DND-41 (cell line): ENCODE measurements around the gene CSRP3.

Experiments used
- ATAC-seq: fragments of 200-7000 bp; cut with Tn5 transposase; 3 replicates; pipeline ENCODE4 v1.9.1; 2021; ENCODE audit warnings: low read depth; ENCODE audit not compliant: insufficient read depth
- DNase-seq: peaks from one replicate; pipeline ENCODE4 v3.0.0-alpha.2; 2020
- H2AFZ ChIP-seq: 2 replicates; pipeline ENCODE4 v1.6.0; 2012; ENCODE audit warnings: low read depth, low read length
- H3K27ac ChIP-seq: 2 replicates; pipeline ENCODE4 v1.5.1; 2012; ENCODE audit warnings: low read length, inconsistent platforms
- H3K27me3 ChIP-seq: fragments of 200-600 bp; sonication (generic); 2 replicates; pipeline ENCODE4 v1.6.0; 2012; ENCODE audit warnings: low read length, mild to moderate bottlenecking, inconsistent platforms; ENCODE audit not compliant: insufficient read depth, poor library complexity
- H3K36me3 ChIP-seq: 2 replicates; pipeline ENCODE4 v1.5.1; 2012; ENCODE audit warnings: low read length, inconsistent platforms; ENCODE audit not compliant: insufficient read depth
- H3K4me1 ChIP-seq: 2 replicates; pipeline ENCODE4 v1.5.1; 2012; ENCODE audit warnings: mild to moderate bottlenecking, low read length; ENCODE audit not compliant: insufficient read depth
- H3K4me2 ChIP-seq: 2 replicates; pipeline ENCODE4 v1.6.0; 2012; ENCODE audit warnings: mild to moderate bottlenecking, moderate library complexity, low read length, inconsistent platforms; ENCODE audit not compliant: insufficient read depth
- H3K4me3 ChIP-seq, 2 experiments: fragments of 200-600 bp in 1 of 2; shearing (Covaris generic) in 1 of 2; 2 replicates each; pipeline ENCODE4 v1.5.1; 2012 to 2016; ENCODE audit warnings: inconsistent platforms in 2 of 2, low read length in 2 of 2, mild to moderate bottlenecking in 2 of 2, low read depth in 1 of 2, moderate library complexity in 1 of 2
- H3K79me2 ChIP-seq: 2 replicates; pipeline ENCODE4 v1.6.0; 2012; ENCODE audit warnings: low read length, inconsistent platforms; ENCODE audit not compliant: insufficient read depth
- H3K9ac ChIP-seq: 2 replicates; pipeline ENCODE4 v1.6.0; 2012; ENCODE audit warnings: low read depth, mild to moderate bottlenecking, inconsistent platforms, low read length, moderate library complexity
- H3K9me3 ChIP-seq: 2 replicates; pipeline ENCODE4 v1.5.1; 2012; ENCODE audit warnings: low read length, moderate library complexity, mild to moderate bottlenecking, inconsistent platforms; ENCODE audit not compliant: insufficient read depth, severe bottlenecking
- H4K20me1 ChIP-seq: 2 replicates; pipeline ENCODE4 v1.6.0; 2012; ENCODE audit warnings: low read length; ENCODE audit not compliant: insufficient read depth
- CTCF ChIP-seq: IDR thresholded peaks from 2 replicates; pipeline ENCODE4 v1.5.1; 2012; ENCODE audit warnings: borderline replicate concordance, low read length, moderate library complexity, mild to moderate bottlenecking; ENCODE audit not compliant: poor library complexity, severe bottlenecking; ENCODE audit errors: extremely low read depth
- EZH2 ChIP-seq: IDR thresholded peaks from 3 replicates; pipeline ENCODE4 v1.6.1; 2012; ENCODE audit warnings: borderline replicate concordance, low read depth, mild to moderate bottlenecking, moderate library complexity, low read length, inconsistent platforms; ENCODE audit not compliant: severe bottlenecking

The CSRP3 gene

GRCh38 chr11:19201737-19202605, at the start of gene CSRP3:
Gene CSRP3, minus strand, starts transcription at chr11:19201983. Its CDS starts 9,535 bp downstream, at chr11:19192448.
- Histone ChIP-seq H3K79me2 (no peaks in the 10 kb centered on the region), H3K4me1 (no peaks in the 10 kb centered on the region), H4K20me1 (no peaks in the 10 kb centered on the region), H3K27me3 (peaks cover 7% of the 10 kb centered on the region), H3K9me3 (no peaks in the 10 kb centered on the region), H3K9ac (no peak within 1 kb of the TSS), H3K4me2 (no peak within 1 kb of the TSS), H3K27ac (no peak within 1 kb of the TSS), H2AFZ (no peak within 1 kb of the TSS), H3K4me3 (no peak within 1 kb of the TSS), H3K36me3 (no peaks in the 10 kb centered on the region)
- no peak for TF ChIP-seq EZH2
- ATAC-seq (no peak), DNase-seq (no peak)

GRCh38 chr11:19251577-19251976, 49.8 kb upstream of the CSRP3 start:
- Histone ChIP-seq H3K4me2 (no peak overlapping the region), H2AFZ (no peak overlapping the region), H3K4me1 (peaks cover 8% of the 10 kb centered on the region), H3K9ac (no peak overlapping the region), H3K79me2 (no peaks in the 10 kb centered on the region), H3K27ac (no peak overlapping the region), H3K36me3 (no peaks in the 10 kb centered on the region), H4K20me1 (no peaks in the 10 kb centered on the region), H3K4me3 (no peak overlapping the region), H3K27me3 (no peaks in the 10 kb centered on the region), H3K9me3 (no peaks in the 10 kb centered on the region)
- DNase-seq, result no peak
- TF ChIP-seq CTCF (no peak), EZH2 (no peak)
- ATAC-seq, result no peak

- Histone ChIP-seq H3K36me3 (no peaks in the 10 kb centered on the region), H3K9me3 (no peaks in the 10 kb centered on the region), H4K20me1 (no peaks in the 10 kb centered on the region), H3K4me1 (peaks cover 23% of the 10 kb centered on the region), H3K4me2 (no peak overlapping the region), H3K27me3 (no peaks in the 10 kb centered on the region), H3K4me3 (no peak overlapping the region), H3K79me2 (no peaks in the 10 kb centered on the region), H3K9ac (no peak overlapping the region), H2AFZ (no peak overlapping the region), H3K27ac (no peak overlapping the region)
- TF ChIP-seq EZH2 (no peak), CTCF (no peak)
- DNase-seq (no peak), ATAC-seq (no peak)
These were observed 45.0 kb upstream of the CSRP3 start for GRCh38 chr11:19246816-19247215.

GRCh38 chr11:19245351-19245750, 43.6 kb upstream of the CSRP3 start:
- H3K4me3 ChIP-seq, result no peak overlapping the region
- no peaks in the 10 kb centered on the region for H3K9me3 ChIP-seq
- ATAC-seq (no peak), DNase-seq (no peak)
- TF ChIP-seq CTCF (no peak), EZH2 (no peak)
- no peak overlapping the region for H3K27ac ChIP-seq
- no peaks in the 10 kb centered on the region for H3K27me3 ChIP-seq
- H4K20me1 ChIP-seq, result no peaks in the 10 kb centered on the region
- H3K79me2 ChIP-seq, result peaks cover 5% of the 10 kb centered on the region
- H3K9ac ChIP-seq, result no peak overlapping the region
- peaks cover 20% of the 10 kb centered on the region for H3K4me1 ChIP-seq
- peaks cover 1% of the 10 kb centered on the region; the same call in 1 of the 2 replicates for H3K36me3 ChIP-seq
- no peak overlapping the region for H2AFZ ChIP-seq
- H3K4me2 ChIP-seq, result no peak overlapping the region
